ENCODE data around the gene TOMM5. TPM values are rescaled to one million over a fixed set of nuclear protein-coding genes. Genes with fewer than 3 reads are reported as not detected.

Gene TOMM5
- polyA plus RNA-seq, 1 of the 3 experiments (the other 2 are of a cell fraction) = 255 TPM

- no peak overlapping the region for H3K4me2 ChIP-seq
- TF ChIP-seq TAF1 (IDR thresholded peaks at IDR 0.05; ENCODE audit: borderline replicate concordance, low read depth, low read length) = no peak
- no peak for TF ChIP-seq EP300 (IDR thresholded peaks at IDR 0.05; ENCODE audit: borderline replicate concordance in 1 of 2, low read depth in 1 of 2, low read length in 1 of 2)
- no peak for TF ChIP-seq MEF2A (IDR thresholded peaks at IDR 0.05; ENCODE audit: borderline replicate concordance, low read depth)
- no peak for TF ChIP-seq POLR2AphosphoS5 (IDR thresholded peaks at IDR 0.05; ENCODE audit: low read depth, low read length)
- TF ChIP-seq NRF1 (IDR thresholded peaks at IDR 0.05; ENCODE audit: low read depth, low read length) = no peak
- TF ChIP-seq TCF12 (IDR thresholded peaks at IDR 0.05) = no peak
- no peak for TF ChIP-seq FOXM1 (IDR thresholded peaks at IDR 0.05; ENCODE audit: low read depth)
- no peak for TF ChIP-seq MXI1 (IDR thresholded peaks at IDR 0.05; ENCODE audit: low read depth, low read length)
- TF ChIP-seq EZH2phosphoT487 (IDR thresholded peaks at IDR 0.05; ENCODE audit: borderline replicate concordance, low read depth) = no peak
- TF ChIP-seq IRF3 (IDR thresholded peaks at IDR 0.05; ENCODE audit: low read depth, low read length) = no peak
- TF ChIP-seq FOXJ3 (CRISPR knock-in tag; IDR thresholded peaks at IDR 0.05) = no peak
- no peak for TF ChIP-seq GABPA (IDR thresholded peaks at IDR 0.05; ENCODE audit: low read depth)
- TF ChIP-seq SIN3A (IDR thresholded peaks at IDR 0.05; ENCODE audit: borderline replicate concordance, low read depth, low read length) = no peak
- TF ChIP-seq, protein P1, sequence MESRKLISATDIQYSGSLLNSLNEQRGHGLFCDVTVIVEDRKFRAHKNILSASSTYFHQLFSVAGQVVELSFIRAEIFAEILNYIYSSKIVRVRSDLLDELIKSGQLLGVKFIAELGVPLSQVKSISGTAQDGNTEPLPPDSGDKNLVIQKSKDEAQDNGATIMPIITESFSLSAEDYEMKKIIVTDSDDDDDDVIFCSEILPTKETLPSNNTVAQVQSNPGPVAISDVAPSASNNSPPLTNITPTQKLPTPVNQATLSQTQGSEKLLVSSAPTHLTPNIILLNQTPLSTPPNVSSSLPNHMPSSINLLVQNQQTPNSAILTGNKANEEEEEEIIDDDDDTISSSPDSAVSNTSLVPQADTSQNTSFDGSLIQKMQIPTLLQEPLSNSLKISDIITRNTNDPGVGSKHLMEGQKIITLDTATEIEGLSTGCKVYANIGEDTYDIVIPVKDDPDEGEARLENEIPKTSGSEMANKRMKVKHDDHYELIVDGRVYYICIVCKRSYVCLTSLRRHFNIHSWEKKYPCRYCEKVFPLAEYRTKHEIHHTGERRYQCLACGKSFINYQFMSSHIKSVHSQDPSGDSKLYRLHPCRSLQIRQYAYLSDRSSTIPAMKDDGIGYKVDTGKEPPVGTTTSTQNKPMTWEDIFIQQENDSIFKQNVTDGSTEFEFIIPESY (IDR thresholded peaks at IDR 0.05; ENCODE audit: borderline replicate concordance, low read depth) = no peak
- TF ChIP-seq TEAD4 (IDR thresholded peaks at IDR 0.05; ENCODE audit: borderline replicate concordance, insufficient read depth) = no peak
- H3K27me3 ChIP-seq (ENCODE audit: insufficient read depth) = no peaks in the 10 kb centered on the region
- H3K9me3 ChIP-seq = no peaks in the 10 kb centered on the region
- H3F3A ChIP-seq (replicated peaks; ENCODE audit: insufficient read depth) = no peaks in the 10 kb centered on the region
- H3K4me3 ChIP-seq (ENCODE audit: low read depth in 2 of 2, low read length in 1 of 2) = no peak overlapping the region
- WGBS (ENCODE audit: low lambda C conversion rate) = 49% methylated on average over 2 of the region's 2 CpGs
- ChIA-PET CTCF (no interaction called here), POLR2A (no interaction called here)
- H3K4me1 ChIP-seq (ENCODE audit: control insufficient read depth in 1 of 2, insufficient read depth in 2 of 2, low read depth in 1 of 2, low read length in 1 of 2) = peaks cover 0 to 11% of the 10 kb centered on the region in 2 experiments; a peak in 2 of 4 replicates
- no peak for DNase-seq
- H3K9ac ChIP-seq = no peak overlapping the region
- no peaks in the 10 kb centered on the region for H3K36me3 ChIP-seq (replicated peaks in 1 of 2; ENCODE audit: control insufficient read depth in 1 of 2, insufficient read depth in 2 of 2, low read length in 1 of 2)
- no peak overlapping the region for H3K27ac ChIP-seq (ENCODE audit: low read depth in 2 of 2, low read length in 1 of 2)
- no peaks in the 10 kb centered on the region for H4K20me1 ChIP-seq (ENCODE audit: insufficient read depth)
- H3K79me2 ChIP-seq (ENCODE audit: insufficient read depth) = no peaks in the 10 kb centered on the region
- H2AFZ ChIP-seq (ENCODE audit: low read depth) = no peak overlapping the region
- H3K9me2 ChIP-seq = no peaks in the 10 kb centered on the region
These were observed 24.8 kb upstream of the TOMM5 start for GRCh38 chr9:37617161-37617560.

DNA sequence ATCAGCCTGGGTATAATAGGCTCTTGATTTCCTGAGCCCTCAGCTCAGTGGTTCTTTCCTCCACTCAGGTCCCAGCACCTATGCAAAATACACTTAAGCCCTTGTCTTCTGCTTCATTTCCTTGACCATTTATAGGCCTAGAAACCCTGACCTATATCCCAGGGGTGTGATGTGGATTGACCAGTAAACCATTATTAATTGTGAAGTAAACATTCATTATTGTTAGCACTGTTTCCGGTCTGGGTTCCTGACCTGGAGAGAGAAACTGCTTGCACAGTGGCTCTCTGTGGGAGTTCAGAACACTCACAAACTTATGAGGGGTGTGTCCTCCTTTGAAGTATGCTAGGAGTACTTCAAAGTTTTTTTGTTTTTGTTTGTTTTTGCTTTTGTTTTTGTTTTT, 19.6 kb upstream of the TOMM5 start:
- no peak for DNase-seq
- Histone ChIP-seq H3F3A (replicated peaks; ENCODE audit: insufficient read depth) (no peaks in the 10 kb centered on the region), H3K4me2 (no peak overlapping the region), H3K27me3 (ENCODE audit: insufficient read depth) (no peaks in the 10 kb centered on the region; the same call in 1 of the 2 replicates), H3K79me2 (ENCODE audit: insufficient read depth) (no peaks in the 10 kb centered on the region), H3K27ac (ENCODE audit: low read depth in 2 of 2, low read length in 1 of 2) (no peak overlapping the region), H2AFZ (ENCODE audit: low read depth) (no peak overlapping the region), H4K20me1 (ENCODE audit: insufficient read depth) (no peaks in the 10 kb centered on the region), H3K36me3 (replicated peaks in 1 of 2; ENCODE audit: control insufficient read depth in 1 of 2, insufficient read depth in 2 of 2, low read length in 1 of 2) (no peaks in the 10 kb centered on the region), H3K4me1 (ENCODE audit: control insufficient read depth in 1 of 2, insufficient read depth in 2 of 2, low read depth in 1 of 2, low read length in 1 of 2) (no peaks in the 10 kb centered on the region), H3K9ac (no peak overlapping the region), H3K9me3 (no peaks in the 10 kb centered on the region), H3K4me3 (ENCODE audit: low read depth in 2 of 2, low read length in 1 of 2) (no peak overlapping the region), H3K9me2 (no peaks in the 10 kb centered on the region)
- CTCF ChIA-PET = no interaction called here
- POLR2A ChIA-PET = no interaction called here
- WGBS (ENCODE audit: low lambda C conversion rate) = 79% methylated on average over 1 of the region's 1 CpG
- TF ChIP-seq YY1 (IDR thresholded peaks at IDR 0.05; ENCODE audit: low read depth) (no peak), MXI1 (IDR thresholded peaks at IDR 0.05; ENCODE audit: low read depth, low read length) (no peak), SMC3 (IDR thresholded peaks at IDR 0.05; ENCODE audit: low read depth, low read length) (no peak), MEF2A (IDR thresholded peaks at IDR 0.05; ENCODE audit: borderline replicate concordance, low read depth) (no peak), RXRA (IDR thresholded peaks at IDR 0.05; ENCODE audit: borderline replicate concordance, low read depth) (no peak), FOXJ3 (CRISPR knock-in tag; IDR thresholded peaks at IDR 0.05) (no peak), CTCF (IDR thresholded peaks at IDR 0.05) (no peak), PBX3 (IDR thresholded peaks at IDR 0.05) (no peak), RAD21 (IDR thresholded peaks at IDR 0.05; ENCODE audit: low read length) (no peak)
- TF ChIP-seq, protein P1 (IDR thresholded peaks at IDR 0.05; ENCODE audit: borderline replicate concordance, low read depth) = no peak
